NCI-H446 treated with DMSO at 0.1 percent for 48 hours (cell line): ENCODE results near the gene NR6A1.
A peak's percentile ranks its signal among the peaks of the same experiment; 100 is the strongest.

Experiments used
- DNase-seq: peaks from one replicate; lab custom pipeline; 2025; lab: John Stamatoyannopoulos, UW

NR6A1 gene

DNA sequence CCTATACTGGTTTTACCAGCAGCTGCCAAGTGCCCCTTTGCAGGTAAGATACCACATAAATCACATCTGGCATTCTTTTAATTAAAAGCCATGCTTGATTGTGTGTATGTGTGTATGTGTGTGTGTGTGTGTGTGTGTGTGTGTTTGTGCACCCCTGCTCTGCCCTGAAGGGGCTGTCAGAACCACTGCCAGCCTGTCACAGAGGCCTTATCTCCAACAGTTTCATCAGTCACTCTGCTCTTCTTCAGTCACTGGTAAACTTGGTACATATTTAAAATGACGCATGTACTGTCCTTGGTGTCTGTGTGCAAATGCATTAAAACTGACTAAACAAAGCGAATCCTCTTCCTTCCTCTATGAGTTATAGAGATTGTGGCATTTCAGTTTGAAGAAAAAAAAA lies 244.9 kb downstream of the NR6A1 start:
- DNase-seq = no peak

- DNase-seq = no peak
Observed at GRCh38 chr9:124522121-124523098, 248.7 kb downstream of the NR6A1 start.

DNA sequence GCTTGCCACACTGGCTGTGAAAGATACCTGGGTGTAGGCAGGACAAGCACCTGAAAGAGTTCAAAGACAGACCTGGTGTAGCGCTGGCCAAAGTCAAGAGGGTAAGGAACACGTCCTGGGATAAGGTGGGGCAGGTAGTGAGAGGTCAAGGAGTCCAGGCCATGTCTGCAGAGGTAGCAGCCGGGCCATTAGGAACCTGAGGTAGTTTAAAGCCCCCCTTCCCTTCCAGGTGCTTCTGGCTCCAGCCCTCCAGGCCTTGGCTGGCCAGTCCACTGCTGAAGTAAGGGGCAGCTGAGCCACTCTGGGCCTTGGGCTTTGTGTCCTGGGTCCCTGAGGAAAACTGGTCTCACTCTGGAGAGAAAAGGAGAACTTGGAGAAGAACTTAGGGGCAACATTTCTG lies 250.0 kb downstream of the NR6A1 start:
- no peak for DNase-seq

DNA sequence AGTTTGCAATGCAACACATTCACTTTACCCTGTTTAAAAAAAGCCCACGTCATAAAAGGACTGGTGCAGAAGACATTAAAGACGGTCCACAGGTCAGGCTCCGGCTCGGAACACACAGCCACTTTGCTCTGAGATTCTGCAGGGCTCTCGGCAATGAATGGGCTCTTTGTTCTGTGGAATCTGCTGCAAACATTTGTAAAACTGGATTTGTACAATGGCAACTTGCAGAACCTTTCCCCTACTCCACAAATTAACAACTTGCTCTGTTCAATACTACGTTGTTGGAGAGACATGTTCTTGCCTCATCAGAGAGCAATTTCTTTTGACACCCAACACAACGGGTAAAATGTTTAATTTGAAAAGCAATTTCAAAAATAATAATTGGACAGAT lies 250.9 kb downstream of the NR6A1 start:
- DNase-seq = no peak

- DNase-seq = no peak
Observed at GRCh38 chr9:124518116-124518515, 253.0 kb downstream of the NR6A1 start.

DNA sequence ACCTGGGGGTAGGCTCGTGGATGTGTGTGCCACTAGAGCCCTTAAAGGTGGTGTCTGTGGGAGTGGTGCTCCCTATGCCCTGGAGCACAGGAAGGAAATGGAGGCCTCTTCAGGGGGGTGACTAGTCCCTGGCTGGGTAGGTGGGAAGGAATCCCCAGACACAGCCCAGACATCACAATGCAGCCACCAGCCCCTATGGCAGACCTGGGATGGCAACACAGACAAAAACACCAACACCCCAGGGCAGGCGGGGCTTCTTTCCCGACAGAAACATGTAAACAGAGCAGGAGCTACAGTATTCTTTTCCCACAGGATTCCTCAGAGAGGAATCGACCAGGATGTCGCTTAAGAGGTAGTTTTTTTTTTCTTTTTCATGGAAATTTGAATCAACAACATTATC lies 253.5 kb downstream of the NR6A1 start:
- DNase-seq = no peak

GRCh38 chr9:124514874-124515273 lies 256.2 kb downstream of the NR6A1 start:
- no peak for DNase-seq

- no peak for DNase-seq
Observed at GRCh38 chr9:124514125-124514524, 257.0 kb downstream of the NR6A1 start.

GRCh38 chr9:124513376-124513994 lies 257.6 kb downstream of the NR6A1 start:
- DNase-seq = peak; percentile 3

GRCh38 chr9:124512806-124513204 lies 258.3 kb downstream of the NR6A1 start:
- DNase-seq = no peak

GRCh38 chr9:124511891-124512805 lies 259.0 kb downstream of the NR6A1 start:
- no peak for DNase-seq

DNA sequence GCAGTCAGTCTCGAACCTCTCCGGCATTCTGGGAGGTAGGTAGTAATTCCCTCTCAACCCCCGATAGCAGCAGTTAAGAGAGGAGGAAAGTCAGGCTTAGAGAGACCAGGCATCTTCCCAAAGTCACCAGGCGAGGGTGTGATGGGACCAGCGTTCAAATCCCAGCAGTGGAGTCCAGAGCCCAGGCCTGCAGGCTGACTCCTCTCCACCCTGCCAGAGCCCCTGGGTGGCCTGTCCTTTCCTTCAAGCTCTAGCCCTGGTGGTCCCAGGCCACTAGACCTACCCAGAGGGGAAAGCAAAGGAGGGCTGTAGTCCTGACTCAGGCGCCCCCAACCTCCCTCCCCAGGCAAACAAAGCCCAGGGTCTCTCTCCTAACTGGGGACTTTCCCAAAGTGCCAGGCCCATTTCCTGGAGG lies 259.7 kb downstream of the NR6A1 start:
- no peak for DNase-seq

DNA sequence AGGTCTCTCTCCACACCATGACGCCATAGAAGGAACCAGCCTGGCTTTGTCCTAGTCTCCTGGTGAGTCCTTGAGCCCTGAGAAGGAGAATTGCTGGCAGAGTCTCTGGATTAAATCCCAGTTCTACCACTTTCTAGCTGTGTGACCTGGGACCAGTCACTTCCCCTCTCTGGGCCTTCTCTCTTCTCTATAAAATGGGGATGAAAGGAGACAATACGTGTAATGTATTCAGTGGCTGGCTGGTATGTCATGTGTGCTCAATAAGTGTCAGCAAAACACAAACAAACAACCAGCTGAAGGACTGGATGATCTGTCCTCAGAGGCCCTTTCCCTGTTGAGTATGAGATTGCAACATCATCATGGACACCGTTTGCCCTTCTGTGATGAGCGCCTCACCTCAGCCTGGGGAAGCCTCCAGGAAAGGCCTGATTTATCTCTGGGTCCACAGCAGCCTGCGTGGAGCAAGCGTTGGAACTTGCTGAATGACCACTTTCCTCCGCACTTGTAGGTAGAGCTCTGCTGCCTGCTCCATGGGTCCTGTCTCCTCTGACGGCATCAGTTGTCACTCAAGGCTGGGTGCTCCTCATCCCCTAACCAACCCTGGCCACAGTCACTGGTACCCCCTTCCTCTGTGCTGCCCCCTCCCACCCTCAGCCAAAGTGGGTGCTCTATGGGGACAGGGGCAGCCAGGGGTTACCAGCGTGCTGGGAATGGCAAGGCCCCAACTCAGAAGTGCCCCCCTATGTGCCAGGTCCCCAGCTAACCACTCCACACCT lies 260.3 kb downstream of the NR6A1 start:
- DNase-seq = no peak

DNA sequence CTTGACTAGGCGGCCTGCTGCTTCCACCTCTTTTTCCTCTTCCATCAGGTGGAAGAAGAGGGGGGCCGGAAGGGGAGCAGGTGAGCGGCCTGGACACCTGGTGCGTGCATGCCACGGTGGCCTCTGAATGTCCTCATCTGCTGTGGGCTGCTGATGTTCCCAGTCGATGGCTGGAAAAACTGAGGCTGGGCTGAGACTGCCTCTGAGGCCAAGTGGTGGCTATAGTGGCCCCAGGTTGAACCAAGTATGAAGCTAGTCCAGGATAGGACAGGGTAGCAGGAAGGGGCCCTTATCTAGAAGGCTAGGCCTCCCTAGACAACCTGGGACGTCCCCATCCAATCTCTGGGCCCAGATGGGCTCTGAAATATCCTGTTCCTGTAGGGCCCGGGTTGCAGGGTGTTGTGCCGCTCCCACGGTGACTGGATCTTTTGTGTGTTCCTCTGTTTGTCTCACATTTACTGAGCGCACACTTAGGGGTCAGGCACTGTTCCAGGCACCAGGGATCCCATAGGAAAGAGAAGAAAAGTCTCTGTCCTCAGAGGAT lies 263.2 kb downstream of the NR6A1 start:
- no peak for DNase-seq

DNA sequence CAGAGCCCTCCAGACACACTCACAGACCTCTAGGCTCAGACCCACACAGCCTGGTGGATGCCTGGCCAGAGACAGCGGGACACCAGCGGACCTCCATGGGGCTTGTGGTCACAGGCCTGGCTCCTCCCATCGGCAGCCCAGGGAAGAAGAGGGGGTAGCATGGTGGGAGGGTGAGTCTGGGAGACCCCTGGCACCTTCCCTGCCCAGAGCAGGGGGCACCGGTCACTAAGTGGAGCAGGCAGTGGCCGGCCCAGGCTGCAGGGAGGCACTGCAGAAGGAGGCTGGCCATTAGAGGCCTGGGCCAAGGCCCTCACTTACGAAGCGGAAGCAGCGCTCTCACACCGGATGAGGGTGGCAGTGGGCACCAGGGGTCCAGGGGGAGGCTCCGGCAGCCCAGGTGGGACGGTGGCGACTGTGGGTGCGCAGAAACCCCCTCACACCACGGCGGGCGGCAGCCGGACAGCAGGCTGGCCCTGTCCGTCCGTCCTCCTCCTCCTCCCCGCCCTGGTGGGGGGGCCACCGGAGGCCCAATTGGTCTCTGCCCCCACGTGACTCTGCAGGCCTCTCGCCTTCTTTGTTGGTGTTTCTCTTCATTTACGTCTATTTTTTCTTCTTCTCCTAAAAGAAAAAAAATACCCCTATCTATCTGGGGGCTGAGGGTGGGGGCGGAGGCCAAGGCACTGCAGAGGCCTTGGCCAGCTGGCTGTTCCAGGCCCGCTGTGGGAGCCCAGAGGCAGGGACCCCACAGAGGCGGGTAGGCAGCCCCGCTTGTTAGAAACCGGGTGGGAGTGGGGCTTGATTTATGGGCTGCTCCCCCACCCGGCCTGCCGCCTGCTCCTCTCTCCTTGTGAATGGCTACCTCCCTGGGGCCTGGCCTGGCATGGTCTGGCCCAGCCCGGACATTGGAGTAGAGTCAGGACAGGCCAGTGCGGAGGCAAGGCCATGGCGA lies 263.9 kb downstream of the NR6A1 start, which contains the start of gene NR5A1:
NR5A1 (minus strand) TSS at position 469 of the 949 bp plus-strand sequence. CDS start 4,004 bp downstream, outside the sequence.
- DNase-seq = no peak

DNA sequence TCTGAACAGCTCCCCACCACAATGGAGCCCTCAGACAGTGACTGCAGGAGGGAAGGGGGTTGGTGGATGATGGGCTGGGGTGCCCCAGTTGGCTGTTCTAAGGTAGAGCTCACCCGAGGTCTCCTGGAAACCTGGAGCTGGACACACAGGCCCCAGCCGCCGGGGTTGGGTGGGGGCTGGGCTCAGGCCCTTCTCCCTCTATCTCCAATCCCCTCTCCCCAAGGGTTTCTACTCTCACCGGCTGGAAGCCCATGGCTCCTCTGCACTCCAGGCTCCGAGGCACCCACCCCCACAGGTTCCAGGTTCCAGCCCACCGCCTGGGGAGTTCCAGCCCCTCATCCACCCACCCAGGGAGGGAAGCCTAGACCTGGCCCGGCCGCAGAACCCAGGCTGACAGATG lies 264.7 kb downstream of the NR6A1 start:
- DNase-seq = no peak

DNA sequence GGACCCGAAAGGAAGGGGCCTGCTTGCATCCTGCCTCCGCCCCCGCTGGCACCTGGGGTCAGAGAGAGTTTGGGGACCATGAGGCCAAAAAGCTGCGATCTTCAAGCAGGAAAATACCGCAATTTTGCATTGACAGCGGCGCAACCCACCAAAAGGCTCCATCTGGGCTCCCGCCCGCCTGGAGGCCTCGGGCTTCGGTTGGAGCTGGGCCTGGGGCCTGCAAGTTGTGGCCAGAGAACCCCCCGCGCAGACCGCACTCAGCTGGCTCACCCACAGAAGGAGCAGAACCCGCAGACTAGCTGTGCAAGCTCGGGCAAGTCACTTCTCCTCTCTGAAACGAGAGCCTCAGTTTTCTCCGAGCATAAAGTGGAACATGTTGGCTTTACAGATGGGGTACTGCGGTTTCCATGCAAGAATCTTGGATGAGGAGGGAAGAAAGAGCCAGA lies 265.2 kb downstream of the NR6A1 start:
- no peak for DNase-seq

- DNase-seq = no peak
Observed at GRCh38 chr9:124505006-124505900, 265.9 kb downstream of the NR6A1 start.

- DNase-seq = no peak
Observed at GRCh38 chr9:124504530-124505005, 266.5 kb downstream of the NR6A1 start.
